HG02938 (cell line): ENCODE measurements around the gene NYAP1.
"Not testable (repeated sequence)": the region's sequence is repeated elsewhere in the genome, so short reads cannot be mapped to it uniquely, and the experiment has no call there.

ENCODE experiments used
- ATAC-seq: cut with Tn5 transposase; IDR thresholded peaks from one replicate; pipeline ENCODE4 v1.9.1; 2021; ENCODE audit warnings: mild to moderate bottlenecking, moderate library complexity; ENCODE audit not compliant: unreplicated experiment

The NYAP1 gene

DNA sequence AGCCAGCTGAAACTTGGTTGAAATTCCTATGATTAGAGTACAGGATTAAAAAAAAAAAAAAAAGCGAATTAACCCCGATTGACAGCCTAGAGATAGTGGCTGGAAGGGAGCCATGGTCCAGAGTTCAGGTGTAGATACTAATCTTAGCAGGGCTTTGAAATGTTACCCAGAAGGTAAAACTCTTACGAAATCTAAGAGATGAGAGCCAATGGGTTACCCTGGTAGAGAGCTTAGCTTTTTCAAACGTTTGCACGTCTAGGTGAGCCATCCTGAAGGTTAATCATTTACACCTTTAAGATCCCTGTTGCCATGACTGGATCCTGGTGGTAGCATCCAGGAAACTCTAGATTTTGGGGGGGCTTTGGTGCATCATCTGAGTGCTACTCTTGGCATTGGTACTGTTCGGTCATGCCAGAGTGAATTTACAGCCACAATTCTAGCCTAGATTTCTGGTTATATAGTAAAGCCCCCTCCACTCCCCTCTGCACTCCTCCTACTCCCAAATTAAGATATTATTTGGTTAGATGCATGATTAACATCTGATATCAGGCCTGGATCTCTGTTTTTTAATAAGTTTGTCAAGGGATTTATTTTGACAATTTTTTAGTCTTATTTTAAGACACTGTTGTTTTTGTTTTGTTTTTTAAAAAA is 56.5 kb downstream of the NYAP1 start:
- ATAC-seq = no peak

DNA sequence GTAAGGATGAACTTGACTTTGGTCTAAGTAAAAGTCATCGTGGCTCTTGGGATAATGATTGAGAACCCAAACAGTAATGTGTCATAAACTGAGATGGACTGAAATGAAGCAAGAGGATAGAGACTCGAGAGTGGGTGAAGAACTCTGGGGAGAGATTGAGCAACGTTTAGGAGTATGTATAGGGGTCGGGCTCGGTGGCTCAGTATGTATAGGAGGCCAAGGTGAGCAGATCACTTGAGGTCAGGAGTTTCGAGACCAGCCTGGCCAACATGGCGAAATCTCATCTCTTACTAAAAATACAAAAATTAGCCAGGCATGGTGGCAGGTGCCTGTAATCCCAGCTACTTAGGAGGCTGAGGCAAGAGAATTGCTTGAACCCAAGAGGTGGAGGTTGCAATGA is 57.6 kb downstream of the NYAP1 start:
- not testable (repeated sequence) for ATAC-seq

DNA sequence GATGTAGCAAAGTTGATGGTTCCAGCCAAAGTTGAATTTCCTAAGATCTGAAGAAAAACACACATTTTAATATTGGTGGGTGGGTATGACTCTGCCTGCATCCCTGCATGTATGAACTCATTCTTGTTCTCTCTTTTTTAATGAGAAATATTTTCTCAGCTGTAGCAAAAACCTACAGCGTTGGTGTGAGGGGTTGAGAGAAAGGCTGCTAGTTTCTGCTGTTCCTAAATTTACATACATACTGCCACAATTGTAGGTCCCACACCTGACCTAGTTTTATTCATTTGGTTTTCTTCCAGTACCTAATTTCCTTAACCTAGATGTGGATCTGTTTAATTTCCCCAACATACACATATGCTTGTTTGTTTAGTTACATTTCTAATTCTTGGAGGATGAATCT is 59.9 kb downstream of the NYAP1 start:
- ATAC-seq = no peak

DNA sequence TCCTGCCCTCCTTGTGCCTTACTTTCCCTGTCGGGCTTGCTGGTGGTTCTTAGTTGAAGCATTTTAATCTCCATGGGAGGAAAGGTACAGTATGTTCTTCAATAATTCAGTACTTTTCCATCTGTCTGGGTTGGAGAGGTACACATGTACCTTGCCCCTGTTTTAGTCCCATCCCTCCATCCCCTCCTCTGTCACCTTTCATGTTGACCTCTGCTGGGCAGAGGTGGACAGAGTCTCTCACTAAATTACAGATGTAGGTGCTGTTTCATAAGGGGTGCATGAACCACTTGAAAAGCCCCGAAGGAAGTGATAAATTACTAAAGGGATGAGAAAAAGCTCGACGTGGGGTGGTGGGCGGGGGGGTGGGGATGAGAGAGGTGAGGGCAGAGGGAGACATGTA is 60.7 kb downstream of the NYAP1 start:
- ATAC-seq = no peak
